ENCODE results near the gene ZPBP2.

DNA sequence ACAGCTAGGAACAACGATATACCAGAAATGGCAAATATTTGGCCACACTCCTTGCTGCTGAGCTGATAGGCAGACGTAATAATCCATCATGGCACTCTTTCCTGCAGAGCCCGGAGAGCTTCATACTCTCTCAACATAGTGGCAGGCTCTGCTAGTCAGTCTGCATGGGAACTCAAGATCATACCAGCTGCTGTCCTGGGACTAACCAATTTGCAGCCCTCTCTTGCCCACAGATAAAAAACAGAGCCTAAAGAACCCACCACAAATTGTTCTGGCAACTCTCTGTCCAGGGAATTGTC lies 36.9 kb downstream of the ZPBP2 start:
- TF ChIP-seq, protein P1, sequence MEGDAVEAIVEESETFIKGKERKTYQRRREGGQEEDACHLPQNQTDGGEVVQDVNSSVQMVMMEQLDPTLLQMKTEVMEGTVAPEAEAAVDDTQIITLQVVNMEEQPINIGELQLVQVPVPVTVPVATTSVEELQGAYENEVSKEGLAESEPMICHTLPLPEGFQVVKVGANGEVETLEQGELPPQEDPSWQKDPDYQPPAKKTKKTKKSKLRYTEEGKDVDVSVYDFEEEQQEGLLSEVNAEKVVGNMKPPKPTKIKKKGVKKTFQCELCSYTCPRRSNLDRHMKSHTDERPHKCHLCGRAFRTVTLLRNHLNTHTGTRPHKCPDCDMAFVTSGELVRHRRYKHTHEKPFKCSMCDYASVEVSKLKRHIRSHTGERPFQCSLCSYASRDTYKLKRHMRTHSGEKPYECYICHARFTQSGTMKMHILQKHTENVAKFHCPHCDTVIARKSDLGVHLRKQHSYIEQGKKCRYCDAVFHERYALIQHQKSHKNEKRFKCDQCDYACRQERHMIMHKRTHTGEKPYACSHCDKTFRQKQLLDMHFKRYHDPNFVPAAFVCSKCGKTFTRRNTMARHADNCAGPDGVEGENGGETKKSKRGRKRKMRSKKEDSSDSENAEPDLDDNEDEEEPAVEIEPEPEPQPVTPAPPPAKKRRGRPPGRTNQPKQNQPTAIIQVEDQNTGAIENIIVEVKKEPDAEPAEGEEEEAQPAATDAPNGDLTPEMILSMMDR (IDR thresholded peaks at IDR 0.05) = no peak
- no peak for TF ChIP-seq ZNF121 (CRISPR knock-in tag; IDR thresholded peaks at IDR 0.05)
